Measurements from ENCODE around the gene KLHL1. TPM values are rescaled to one million over a fixed set of nuclear protein-coding genes. Genes with fewer than 3 reads are reported as not detected.

The KLHL1 gene
- total RNA-seq, 1 donor: not detected

- TF ChIP-seq CTCF (IDR thresholded peaks at IDR 0.05; ENCODE audit: extremely low read depth, low read depth, low read length): no peak
- no peaks in the 10 kb centered on the region for H3K27me3 ChIP-seq (ENCODE audit: insufficient read depth, low read length)
- DNase-seq (ENCODE audit: insufficient read length, low spot score, missing footprints): no peak
- H3K27ac ChIP-seq (ENCODE audit: low read depth, low read length): no peak overlapping the region
- H4K20me1 ChIP-seq (ENCODE audit: insufficient read depth, low read length): no peaks in the 10 kb centered on the region
- H3K4me3 ChIP-seq (ENCODE audit: insufficient read depth, low read length): no peak overlapping the region
- H3K36me3 ChIP-seq (ENCODE audit: insufficient read depth, low read length): no peaks in the 10 kb centered on the region
- H3K4me1 ChIP-seq (ENCODE audit: insufficient read depth, low read length): no peaks in the 10 kb centered on the region
- no peak overlapping the region for H3K4me2 ChIP-seq (ENCODE audit: insufficient read depth, low read length)
- peaks cover 6% of the 10 kb centered on the region for H3K9me3 ChIP-seq (ENCODE audit: low read depth, low read length)
- no peaks in the 10 kb centered on the region for H3K79me2 ChIP-seq (ENCODE audit: insufficient read depth, low read length)
- H2AFZ ChIP-seq (ENCODE audit: low read length): no peak overlapping the region
These were observed 448.1 kb downstream of the KLHL1 start for GRCh38 chr13:69660155-69660554.

GRCh38 chr13:69657676-69658075 is 450.6 kb downstream of the KLHL1 start:
- H3K4me2 ChIP-seq (ENCODE audit: insufficient read depth, low read length): no peak overlapping the region
- no peak for DNase-seq (ENCODE audit: insufficient read length, low spot score, missing footprints)
- H3K4me1 ChIP-seq (ENCODE audit: insufficient read depth, low read length): no peaks in the 10 kb centered on the region
- peaks cover 6% of the 10 kb centered on the region for H3K9me3 ChIP-seq (ENCODE audit: low read depth, low read length)
- no peaks in the 10 kb centered on the region for H3K36me3 ChIP-seq (ENCODE audit: insufficient read depth, low read length)
- H3K27me3 ChIP-seq (ENCODE audit: insufficient read depth, low read length): no peaks in the 10 kb centered on the region
- no peak overlapping the region for H3K4me3 ChIP-seq (ENCODE audit: insufficient read depth, low read length)
- no peak overlapping the region for H3K27ac ChIP-seq (ENCODE audit: low read depth, low read length)
- H3K79me2 ChIP-seq (ENCODE audit: insufficient read depth, low read length): no peaks in the 10 kb centered on the region
- no peaks in the 10 kb centered on the region for H4K20me1 ChIP-seq (ENCODE audit: insufficient read depth, low read length)
- no peak for TF ChIP-seq CTCF (IDR thresholded peaks at IDR 0.05; ENCODE audit: extremely low read depth, low read depth, low read length)
- no peak overlapping the region for H2AFZ ChIP-seq (ENCODE audit: low read length)

- Histone ChIP-seq H3K4me2 (ENCODE audit: insufficient read depth, low read length) (no peak overlapping the region), H3K79me2 (ENCODE audit: insufficient read depth, low read length) (no peaks in the 10 kb centered on the region), H3K4me3 (ENCODE audit: insufficient read depth, low read length) (no peak overlapping the region), H3K27me3 (ENCODE audit: insufficient read depth, low read length) (no peaks in the 10 kb centered on the region), H3K27ac (ENCODE audit: low read depth, low read length) (no peak overlapping the region), H2AFZ (ENCODE audit: low read length) (no peak overlapping the region), H4K20me1 (ENCODE audit: insufficient read depth, low read length) (no peaks in the 10 kb centered on the region), H3K4me1 (ENCODE audit: insufficient read depth, low read length) (no peaks in the 10 kb centered on the region), H3K9me3 (ENCODE audit: low read depth, low read length) (peaks cover 6% of the 10 kb centered on the region), H3K36me3 (ENCODE audit: insufficient read depth, low read length) (no peaks in the 10 kb centered on the region)
- DNase-seq (ENCODE audit: insufficient read length, low spot score, missing footprints): no peak
- TF ChIP-seq CTCF (IDR thresholded peaks at IDR 0.05; ENCODE audit: extremely low read depth, low read depth, low read length): no peak
These were observed 453.9 kb downstream of the KLHL1 start for GRCh38 chr13:69654392-69654791.

Small RNA genes lying within 50 kb of the gene (small RNA-seq; reads per million reads assigned to genes)
- gene RNY3P10: not detected

Other genes starting within 250 kb of the KLHL1 start
- not detected in 2 replicates for gene ATXN8OS, start 626 bp downstream of the KLHL1 start, total RNA-seq